GM12878 (cell line): ENCODE measurements around the gene OR6X1. TPM values are rescaled to one million over a fixed set of nuclear protein-coding genes. Genes with fewer than 3 reads are reported as not detected.

Experiments used
- ATAC-seq: fragments of 200-7000 bp; cut with Tn5 transposase; 3 replicates; pipeline ENCODE4 v1.9.1; 2020; ENCODE audit warnings: mild to moderate bottlenecking, moderate library complexity
- BruUV-seq: library from RNA; stranded (reverse); fragments of 400-500 nt; replicated peaks from 2 replicates; lab custom pipeline; 2021; lab: Mats Ljungman, UMichigan
- CTCF ChIA-PET: fragments of 300-600 bp; sonication (Branson Sonifier 250); formaldehyde crosslinking; extraction: SDS; loops from one replicate; lab custom pipeline; 2021; ENCODE audit warnings: inconsistent platforms; lab: Yijun Ruan, JAX
- POLR2A ChIA-PET: fragments of 350-600 bp; formaldehyde crosslinking; extraction: SDS; loops from one replicate; lab custom pipeline; 2021; ENCODE audit warnings: inconsistent platforms; lab: Charles Lee
- RAD21 ChIA-PET: fragments of 300-600 bp; sonication (Branson Sonifier 250); formaldehyde crosslinking; loops from one replicate; lab custom pipeline; 2023; ENCODE audit warnings: antibody characterized with exemption; ENCODE audit not compliant: unreplicated experiment; lab: Charles Lee
- SMC1A ChIA-PET: fragments of 300-600 bp; sonication (Branson Sonifier 250); formaldehyde crosslinking; loops from one replicate; lab custom pipeline; 2023; ENCODE audit not compliant: unreplicated experiment, uncharacterized antibody; lab: Charles Lee
- DNase-seq: peaks from one replicate; pipeline ENCODE4 v3.0.0-alpha.2; 2011; ENCODE audit warnings: low read depth, low spot score
- FAIRE-seq: peaks from 3 replicates; lab custom pipeline; 2011; peaks lifted over from hg19 to GRCh38; lab: Jason Lieb, UNC
- H2AFZ ChIP-seq: 2 replicates; pipeline ENCODE4 v1.6.0; 2011; ENCODE audit warnings: low read depth, low read length, control low read depth; ENCODE audit not compliant: control insufficient read depth
- H3K27ac ChIP-seq: 2 replicates; pipeline ENCODE4 v1.5.1; 2011; ENCODE audit warnings: control low read depth; ENCODE audit not compliant: control insufficient read depth, insufficient read depth
- H3K27me3 ChIP-seq, 2 experiments: replicated peaks in 1 of 2; 2 replicates each; pipeline versions ENCODE4 v1.6.0 to v1.6.1; 2011; ENCODE audit warnings: low read length in 1 of 2; ENCODE audit not compliant: control insufficient read depth in 2 of 2, insufficient read depth in 2 of 2
- H3K36me3 ChIP-seq, 2 experiments: 2 replicates each; pipeline ENCODE4 v1.5.1; 2011; ENCODE audit warnings: low read length in 1 of 2; ENCODE audit not compliant: control insufficient read depth in 2 of 2, insufficient read depth in 2 of 2
- H3K4me1 ChIP-seq: 2 replicates; pipeline ENCODE4 v1.6.1; 2011; ENCODE audit warnings: mild to moderate bottlenecking, low read length, moderate library complexity, mixed read lengths; ENCODE audit not compliant: control insufficient read depth, insufficient read depth
- H3K4me2 ChIP-seq: 2 replicates; pipeline ENCODE4 v1.6.0; 2011; ENCODE audit warnings: control low read depth; ENCODE audit not compliant: control insufficient read depth, insufficient read depth
- H3K4me3 ChIP-seq: fragments of 200-600 bp; sonication (generic); 2 replicates; pipeline ENCODE4 v1.5.1; 2016
- H3K79me2 ChIP-seq: 2 replicates; pipeline ENCODE4 v1.6.0; 2011; ENCODE audit warnings: low read length; ENCODE audit not compliant: control insufficient read depth, insufficient read depth
- H3K9ac ChIP-seq: 2 replicates; pipeline ENCODE4 v1.8.0; 2011; ENCODE audit warnings: low read length, control low read depth, mixed read lengths; ENCODE audit not compliant: control insufficient read depth, insufficient read depth
- H3K9me3 ChIP-seq: replicated peaks from 3 replicates; pipeline ENCODE4 v1.5.1; 2011; ENCODE audit warnings: mild to moderate bottlenecking, low read length; ENCODE audit not compliant: control insufficient read depth, insufficient read depth
- H4K20me1 ChIP-seq: 2 replicates; pipeline ENCODE4 v1.6.0; 2011; ENCODE audit not compliant: control insufficient read depth, insufficient read depth
- BMI1 ChIP-seq: fragments of 450-650 bp; IDR thresholded peaks from 2 replicates; pipeline ENCODE4 v1.6.1; 2016; ENCODE audit warnings: mild to moderate bottlenecking, moderate library complexity, borderline replicate concordance
- CBFB ChIP-seq: IDR thresholded peaks from 2 replicates; pipeline ENCODE4 v1.6.1; 2016; ENCODE audit warnings: antibody characterized with exemption, low read depth
- CHD1 ChIP-seq: IDR thresholded peaks from 2 replicates; pipeline ENCODE4 v1.6.1; 2012; ENCODE audit warnings: low read depth, low read length, improper control_type of control experiment
- EZH2 ChIP-seq: IDR thresholded peaks from 2 replicates; pipeline ENCODE4 v1.6.1; 2012; ENCODE audit warnings: low read depth, mild to moderate bottlenecking, control low read depth, inconsistent platforms, low read length, borderline replicate concordance; ENCODE audit not compliant: control insufficient read depth
- GATAD2B ChIP-seq: fragments of 450-650 bp; conservative IDR thresholded peaks from 2 replicates; pipeline ENCODE4 v1.6.1; 2017; ENCODE audit warnings: low read depth, mild to moderate bottlenecking, moderate library complexity
- KAT2A ChIP-seq: conservative IDR thresholded peaks from 2 replicates; pipeline ENCODE4 v1.6.1; 2011; ENCODE audit warnings: low read depth, low read length; ENCODE audit not compliant: control insufficient read depth
- KLF5 ChIP-seq: fragments of 450-650 bp; IDR thresholded peaks from 2 replicates; pipeline ENCODE4 v1.6.1; 2014; ENCODE audit warnings: mild to moderate bottlenecking; ENCODE audit not compliant: partially characterized antibody
- NBN ChIP-seq: fragments of 450-650 bp; IDR thresholded peaks from 2 replicates; pipeline ENCODE4 v1.6.1; 2016
- POLR2A ChIP-seq: IDR thresholded peaks from 2 replicates; pipeline ENCODE4 v1.6.1; 2011; ENCODE audit warnings: low read depth, mild to moderate bottlenecking, low read length
- SP1 ChIP-seq: IDR thresholded peaks from one replicate; pipeline ENCODE4 v1.6.1; 2011; ENCODE audit warnings: low read depth, low read length
- USF1 ChIP-seq: IDR thresholded peaks from 2 replicates; pipeline ENCODE4 v1.6.1; 2011; ENCODE audit warnings: borderline replicate concordance, low read depth, mild to moderate bottlenecking, moderate library complexity, mixed read lengths, low read length; ENCODE audit not compliant: insufficient read depth; ENCODE audit errors: extremely low read length
- ZNF207 ChIP-seq: fragments of 450-650 bp; IDR thresholded peaks from 2 replicates; pipeline ENCODE4 v1.6.1; 2014; ENCODE audit warnings: antibody characterized with exemption, mild to moderate bottlenecking, borderline replicate concordance
- ZNF217 ChIP-seq: fragments of 450-650 bp; IDR thresholded peaks from 2 replicates; pipeline ENCODE4 v1.6.1; 2017; ENCODE audit warnings: antibody characterized with exemption, mild to moderate bottlenecking
- ZNF384 ChIP-seq: IDR thresholded peaks from 2 replicates; pipeline ENCODE4 v1.6.1; 2012; ENCODE audit warnings: low read depth, mild to moderate bottlenecking, low read length, improper control_type of control experiment, borderline replicate concordance
- WGBS: methylation state at CpG from one replicate; pipeline ENCODE4 v1.1.6; 2016; ENCODE audit warnings: low lambda C conversion rate; ENCODE audit not compliant: insufficient replicate concordance, insufficient coverage; ENCODE audit errors: missing lambda C conversion rate; 5-methylcytosine and 5-hydroxymethylcytosine counted together
- in situ Hi-C: fragments of 300-500 bp; cut with MboI; formaldehyde crosslinking; loops from 9 replicates; pipeline ENCODE4 v1.14.3; 2018; ENCODE audit warnings: mixed read lengths
- intact Hi-C: fragments of 100-400 bp; cut with micrococcal nuclease; formaldehyde crosslinking; loops from one replicate; pipeline ENCODE4 v1.14.2; 2022; ENCODE audit not compliant: unreplicated experiment
- polyA plus RNA-seq, 11 experiments: library from polyadenylated mRNA; depleted of rRNA in 4 of 11; unstranded in 6 of 11; stranded (reverse) in 5 of 11; fragments of >200 nt; fragmentation: Nextera tagmentation in 4 of 11; fragmentation: Illumina TruSeq in 1 of 11; extraction: Ambion mirVana in 4 of 11; extraction: Trizol in 1 of 11; gene quantifications; 1 replicate in 1 of 11; 2 replicates in 10 of 11; pipeline versions ENCODE4 v1.2.1 to v1.2.3, GENCODE V29; 2011 to 2016; ENCODE audit warnings: inconsistent platforms in 2 of 11, missing spikeins in 2 of 11, low read depth in 1 of 11
- total RNA-seq, 4 experiments: library from RNA; depleted of rRNA in 3 of 4; stranded (reverse); fragments of >200 nt in 3 of 4; fragmentation: Illumina TruSeq in 1 of 4; extraction: Trizol in 1 of 4; gene quantifications; 2 replicates each; pipeline versions ENCODE4 v1.2.1 to v1.2.3, GENCODE V29; 2013 to 2021
- TF ChIP-seq, protein P1 (sequence below): IDR thresholded peaks from 2 replicates; pipeline ENCODE4 v1.6.1; 2011; ENCODE audit warnings: low read depth, low read length, improper control_type of control experiment, borderline replicate concordance
- TF ChIP-seq, protein P2 (sequence below): IDR thresholded peaks from 2 replicates; pipeline ENCODE4 v1.6.1; 2012; ENCODE audit warnings: improper control_type of control experiment, low read depth, low read length; ENCODE audit not compliant: insufficient replicate concordance

OR6X1 gene
- total and polyA plus RNA-seq, 10 of the 15 experiments (the other 5 are each of a cell fraction or from before 2014, with no cell fraction given): not detected

DNA sequence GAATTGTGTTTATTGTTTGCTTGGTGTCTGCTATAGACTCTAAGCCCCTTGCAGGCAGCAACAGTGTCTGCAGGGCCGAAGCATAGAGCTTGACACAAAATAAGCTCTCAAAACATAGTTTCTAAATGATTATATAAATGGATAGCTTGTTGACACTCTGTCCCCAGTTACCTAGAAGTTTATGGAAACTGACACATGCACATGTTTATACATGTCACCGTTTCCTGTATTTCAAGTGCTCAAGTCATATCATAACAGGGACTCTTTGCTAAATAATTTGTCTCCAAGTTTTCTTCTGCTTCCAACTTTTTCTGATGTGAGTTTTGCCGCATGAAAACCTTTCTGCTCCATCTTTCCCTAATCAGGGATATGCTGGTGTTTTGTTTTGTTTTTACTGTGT is 3.7 kb upstream of the OR6X1 start:
- in situ Hi-C loops: no loop called here
- 52% methylated on average over 3 of the region's 3 CpGs for WGBS
- BruUV-seq: no TSS peak
- ChIA-PET RAD21 (no interaction called here), CTCF (no interaction called here), POLR2A (no interaction called here), SMC1A (no interaction called here)
- no peak overlapping the region for H3K9ac ChIP-seq
- FAIRE-seq (no peak), DNase-seq (no peak), ATAC-seq (no peak)
- H3K79me2 ChIP-seq: no peaks in the 10 kb centered on the region
- peaks cover 7% of the 10 kb centered on the region; the same call in 2 of the 3 replicates for H3K9me3 ChIP-seq
- TF ChIP-seq KLF5 (no peak), CHD1 (no peak), ZNF217 (no peak), ZNF384 (no peak), POLR2A (no peak), GATAD2B (no peak), CBFB (no peak), SP1 (no peak), USF1 (no peak), ZNF207 (no peak), KAT2A (no peak), EZH2 (no peak), BMI1 (no peak), NBN (no peak)
- TF ChIP-seq, protein P1, sequence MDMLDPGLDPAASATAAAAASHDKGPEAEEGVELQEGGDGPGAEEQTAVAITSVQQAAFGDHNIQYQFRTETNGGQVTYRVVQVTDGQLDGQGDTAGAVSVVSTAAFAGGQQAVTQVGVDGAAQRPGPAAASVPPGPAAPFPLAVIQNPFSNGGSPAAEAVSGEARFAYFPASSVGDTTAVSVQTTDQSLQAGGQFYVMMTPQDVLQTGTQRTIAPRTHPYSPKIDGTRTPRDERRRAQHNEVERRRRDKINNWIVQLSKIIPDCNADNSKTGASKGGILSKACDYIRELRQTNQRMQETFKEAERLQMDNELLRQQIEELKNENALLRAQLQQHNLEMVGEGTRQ: no peak
- TF ChIP-seq, protein P2, sequence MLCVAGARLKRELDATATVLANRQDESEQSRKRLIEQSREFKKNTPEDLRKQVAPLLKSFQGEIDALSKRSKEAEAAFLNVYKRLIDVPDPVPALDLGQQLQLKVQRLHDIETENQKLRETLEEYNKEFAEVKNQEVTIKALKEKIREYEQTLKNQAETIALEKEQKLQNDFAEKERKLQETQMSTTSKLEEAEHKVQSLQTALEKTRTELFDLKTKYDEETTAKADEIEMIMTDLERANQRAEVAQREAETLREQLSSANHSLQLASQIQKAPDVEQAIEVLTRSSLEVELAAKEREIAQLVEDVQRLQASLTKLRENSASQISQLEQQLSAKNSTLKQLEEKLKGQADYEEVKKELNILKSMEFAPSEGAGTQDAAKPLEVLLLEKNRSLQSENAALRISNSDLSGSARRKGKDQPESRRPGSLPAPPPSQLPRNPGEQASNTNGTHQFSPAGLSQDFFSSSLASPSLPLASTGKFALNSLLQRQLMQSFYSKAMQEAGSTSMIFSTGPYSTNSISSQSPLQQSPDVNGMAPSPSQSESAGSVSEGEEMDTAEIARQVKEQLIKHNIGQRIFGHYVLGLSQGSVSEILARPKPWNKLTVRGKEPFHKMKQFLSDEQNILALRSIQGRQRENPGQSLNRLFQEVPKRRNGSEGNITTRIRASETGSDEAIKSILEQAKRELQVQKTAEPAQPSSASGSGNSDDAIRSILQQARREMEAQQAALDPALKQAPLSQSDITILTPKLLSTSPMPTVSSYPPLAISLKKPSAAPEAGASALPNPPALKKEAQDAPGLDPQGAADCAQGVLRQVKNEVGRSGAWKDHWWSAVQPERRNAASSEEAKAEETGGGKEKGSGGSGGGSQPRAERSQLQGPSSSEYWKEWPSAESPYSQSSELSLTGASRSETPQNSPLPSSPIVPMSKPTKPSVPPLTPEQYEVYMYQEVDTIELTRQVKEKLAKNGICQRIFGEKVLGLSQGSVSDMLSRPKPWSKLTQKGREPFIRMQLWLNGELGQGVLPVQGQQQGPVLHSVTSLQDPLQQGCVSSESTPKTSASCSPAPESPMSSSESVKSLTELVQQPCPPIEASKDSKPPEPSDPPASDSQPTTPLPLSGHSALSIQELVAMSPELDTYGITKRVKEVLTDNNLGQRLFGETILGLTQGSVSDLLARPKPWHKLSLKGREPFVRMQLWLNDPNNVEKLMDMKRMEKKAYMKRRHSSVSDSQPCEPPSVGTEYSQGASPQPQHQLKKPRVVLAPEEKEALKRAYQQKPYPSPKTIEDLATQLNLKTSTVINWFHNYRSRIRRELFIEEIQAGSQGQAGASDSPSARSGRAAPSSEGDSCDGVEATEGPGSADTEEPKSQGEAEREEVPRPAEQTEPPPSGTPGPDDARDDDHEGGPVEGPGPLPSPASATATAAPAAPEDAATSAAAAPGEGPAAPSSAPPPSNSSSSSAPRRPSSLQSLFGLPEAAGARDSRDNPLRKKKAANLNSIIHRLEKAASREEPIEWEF: no peak
- no peak overlapping the region for H3K4me3 ChIP-seq
- peaks cover 5% of the 10 kb centered on the region; the same call in 1 of the 2 replicates for H3K4me1 ChIP-seq
- H4K20me1 ChIP-seq: no peaks in the 10 kb centered on the region
- intact Hi-C loops: no loop called here
- H3K4me2 ChIP-seq: no peak overlapping the region
- no peaks in the 10 kb centered on the region for H3K36me3 ChIP-seq
- no peak overlapping the region for H3K27ac ChIP-seq
- no peaks in the 10 kb centered on the region; a peak in 1 of 4 replicates for H3K27me3 ChIP-seq
- H2AFZ ChIP-seq: no peak overlapping the region
